KMS-11 (cell line): ENCODE results near the gene EXOC8.

ENCODE experiments used
- H2AFZ ChIP-seq: fragments of 200-600 bp; sonication (generic); 2 replicates; pipeline ENCODE4 v1.6.1; 2016; ENCODE audit warnings: antibody characterized with exemption, mixed run types, low read depth
- H3K27ac ChIP-seq: fragments of 200-600 bp; sonication (generic); 2 replicates; pipeline ENCODE4 v1.6.1; 2016; ENCODE audit warnings: mild to moderate bottlenecking, mixed run types
- H3K27me3 ChIP-seq: fragments of 200-600 bp; sonication (generic); 2 replicates; pipeline ENCODE4 v1.6.1; 2017; ENCODE audit warnings: mild to moderate bottlenecking, low read depth, mixed run types, moderate library complexity; ENCODE audit not compliant: insufficient read depth
- H3K36me3 ChIP-seq: fragments of 200-600 bp; sonication (generic); 2 replicates; pipeline ENCODE4 v1.6.1; 2017; ENCODE audit warnings: mild to moderate bottlenecking, mixed run types; ENCODE audit not compliant: insufficient read depth
- H3K4me1 ChIP-seq: fragments of 200-600 bp; sonication (generic); 2 replicates; pipeline ENCODE4 v1.6.1; 2016; ENCODE audit warnings: mild to moderate bottlenecking, low read depth, mixed run types; ENCODE audit not compliant: poor library complexity, severe bottlenecking
- H3K4me2 ChIP-seq: fragments of 200-600 bp; sonication (generic); 2 replicates; pipeline ENCODE4 v1.7.0; 2016; ENCODE audit warnings: mild to moderate bottlenecking, mixed run types
- H3K4me3 ChIP-seq: fragments of 200-600 bp; sonication (generic); IDR thresholded peaks from 2 replicates; pipeline ENCODE4 v1.6.1; 2017; ENCODE audit warnings: low read depth, low read length, mixed read lengths; ENCODE audit not compliant: insufficient read depth
- H3K79me2 ChIP-seq: fragments of 200-600 bp; sonication (generic); 2 replicates; pipeline ENCODE4 v1.6.1; 2016; ENCODE audit warnings: low read depth, mixed run types; ENCODE audit not compliant: insufficient read depth
- H3K9ac ChIP-seq: fragments of 200-600 bp; sonication (generic); 2 replicates; pipeline ENCODE4 v1.6.1; 2016; ENCODE audit warnings: mild to moderate bottlenecking, mixed run types
- H4K20me1 ChIP-seq: fragments of 200-600 bp; sonication (generic); 2 replicates; pipeline ENCODE4 v1.6.1; 2016; ENCODE audit warnings: mild to moderate bottlenecking, mixed run types; ENCODE audit not compliant: insufficient read depth
- TF ChIP-seq, protein P1 (sequence below): fragments of 200-600 bp; sonication (generic); conservative IDR thresholded peaks from 2 replicates; pipeline ENCODE4 v1.6.1; 2017; ENCODE audit warnings: low read depth, mild to moderate bottlenecking, antibody characterized with exemption, low read length, moderate library complexity, mixed read lengths

The EXOC8 gene

DNA sequence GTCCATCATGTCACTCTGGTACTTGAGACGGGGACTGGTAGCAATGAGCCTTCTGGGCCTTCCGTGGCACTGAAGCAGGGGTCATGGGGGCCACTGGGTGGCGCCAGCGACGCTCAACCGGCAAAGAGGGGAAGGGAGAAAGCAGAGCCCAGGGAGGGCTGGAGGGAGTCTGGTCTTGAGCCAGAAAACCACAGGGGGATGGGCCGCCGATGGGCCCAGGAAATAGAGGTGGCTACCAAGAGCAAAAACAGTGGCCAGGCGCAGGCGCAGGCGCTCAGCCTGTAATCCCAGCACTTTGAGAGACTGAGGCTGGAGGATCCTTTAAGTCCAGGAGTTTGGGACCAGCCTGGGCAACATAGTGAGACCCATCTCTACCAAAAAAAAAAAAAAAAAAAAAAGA lies 21.8 kb downstream of the EXOC8 start:
- H3K4me2 ChIP-seq, result no peak overlapping the region
- no peaks in the 10 kb centered on the region for H3K79me2 ChIP-seq
- no peak overlapping the region for H3K9ac ChIP-seq
- H3K4me1 ChIP-seq, result no peaks in the 10 kb centered on the region
- H4K20me1 ChIP-seq, result no peaks in the 10 kb centered on the region
- no peaks in the 10 kb centered on the region for H3K36me3 ChIP-seq
- no peak overlapping the region for H2AFZ ChIP-seq
- no peak overlapping the region for H3K4me3 ChIP-seq
- H3K27ac ChIP-seq, result no peak overlapping the region
- H3K27me3 ChIP-seq, result no peaks in the 10 kb centered on the region
- TF ChIP-seq, protein P1, sequence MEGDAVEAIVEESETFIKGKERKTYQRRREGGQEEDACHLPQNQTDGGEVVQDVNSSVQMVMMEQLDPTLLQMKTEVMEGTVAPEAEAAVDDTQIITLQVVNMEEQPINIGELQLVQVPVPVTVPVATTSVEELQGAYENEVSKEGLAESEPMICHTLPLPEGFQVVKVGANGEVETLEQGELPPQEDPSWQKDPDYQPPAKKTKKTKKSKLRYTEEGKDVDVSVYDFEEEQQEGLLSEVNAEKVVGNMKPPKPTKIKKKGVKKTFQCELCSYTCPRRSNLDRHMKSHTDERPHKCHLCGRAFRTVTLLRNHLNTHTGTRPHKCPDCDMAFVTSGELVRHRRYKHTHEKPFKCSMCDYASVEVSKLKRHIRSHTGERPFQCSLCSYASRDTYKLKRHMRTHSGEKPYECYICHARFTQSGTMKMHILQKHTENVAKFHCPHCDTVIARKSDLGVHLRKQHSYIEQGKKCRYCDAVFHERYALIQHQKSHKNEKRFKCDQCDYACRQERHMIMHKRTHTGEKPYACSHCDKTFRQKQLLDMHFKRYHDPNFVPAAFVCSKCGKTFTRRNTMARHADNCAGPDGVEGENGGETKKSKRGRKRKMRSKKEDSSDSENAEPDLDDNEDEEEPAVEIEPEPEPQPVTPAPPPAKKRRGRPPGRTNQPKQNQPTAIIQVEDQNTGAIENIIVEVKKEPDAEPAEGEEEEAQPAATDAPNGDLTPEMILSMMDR, result peak; percentile 59

DNA sequence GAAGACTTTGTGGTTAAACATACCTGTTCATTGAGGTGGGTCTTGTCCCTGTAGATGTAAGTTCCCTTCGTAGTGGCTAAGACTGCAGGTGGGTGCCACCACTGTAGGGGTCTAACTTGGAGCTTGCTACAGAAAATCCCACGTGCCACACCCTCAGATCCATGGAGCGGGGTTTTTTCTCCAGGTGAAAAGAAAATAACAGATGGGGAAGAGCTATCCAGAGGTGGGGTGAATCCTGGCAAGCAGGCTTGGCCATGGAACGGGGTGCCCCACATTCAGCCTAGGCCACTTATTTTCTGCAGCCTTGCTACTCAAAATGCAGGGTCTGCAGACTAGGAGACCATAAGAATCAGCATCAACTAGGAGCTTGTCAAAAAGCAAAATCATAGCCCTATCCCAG lies 24.0 kb downstream of the EXOC8 start:
- H4K20me1 ChIP-seq, result no peaks in the 10 kb centered on the region
- no peak overlapping the region for H3K4me3 ChIP-seq
- H3K79me2 ChIP-seq, result no peaks in the 10 kb centered on the region
- no peak overlapping the region for H2AFZ ChIP-seq
- no peak overlapping the region for H3K27ac ChIP-seq
- no peaks in the 10 kb centered on the region for H3K36me3 ChIP-seq
- no peak overlapping the region for H3K9ac ChIP-seq
- TF ChIP-seq, protein P1, result no peak
- H3K4me2 ChIP-seq, result no peak overlapping the region
- no peaks in the 10 kb centered on the region for H3K27me3 ChIP-seq
- H3K4me1 ChIP-seq, result no peaks in the 10 kb centered on the region

DNA sequence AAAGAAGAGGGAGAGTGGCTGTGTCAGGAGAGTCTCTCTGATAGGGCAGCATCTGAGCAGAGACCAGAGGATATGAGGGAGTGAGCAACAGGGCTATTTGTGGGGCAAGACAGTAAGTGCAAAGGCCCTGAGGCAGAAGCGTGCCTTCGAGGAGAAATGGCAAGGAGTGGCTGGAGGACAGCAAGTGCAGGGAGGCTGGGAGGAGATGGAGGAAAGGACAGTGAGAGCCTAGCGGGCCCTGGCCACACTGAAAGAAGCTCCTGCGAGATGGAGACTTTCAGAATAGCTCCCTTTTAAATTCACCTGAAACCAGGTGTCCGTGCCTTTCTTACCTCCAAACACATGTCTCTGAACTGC lies 25.2 kb downstream of the EXOC8 start:
- Histone ChIP-seq H2AFZ (no peak overlapping the region), H3K79me2 (no peaks in the 10 kb centered on the region), H3K9ac (no peak overlapping the region), H3K27me3 (no peaks in the 10 kb centered on the region), H4K20me1 (no peaks in the 10 kb centered on the region), H3K4me2 (no peak overlapping the region), H3K4me3 (no peak overlapping the region), H3K36me3 (no peaks in the 10 kb centered on the region), H3K27ac (no peak overlapping the region), H3K4me1 (no peaks in the 10 kb centered on the region)
- TF ChIP-seq, protein P1, result no peak

DNA sequence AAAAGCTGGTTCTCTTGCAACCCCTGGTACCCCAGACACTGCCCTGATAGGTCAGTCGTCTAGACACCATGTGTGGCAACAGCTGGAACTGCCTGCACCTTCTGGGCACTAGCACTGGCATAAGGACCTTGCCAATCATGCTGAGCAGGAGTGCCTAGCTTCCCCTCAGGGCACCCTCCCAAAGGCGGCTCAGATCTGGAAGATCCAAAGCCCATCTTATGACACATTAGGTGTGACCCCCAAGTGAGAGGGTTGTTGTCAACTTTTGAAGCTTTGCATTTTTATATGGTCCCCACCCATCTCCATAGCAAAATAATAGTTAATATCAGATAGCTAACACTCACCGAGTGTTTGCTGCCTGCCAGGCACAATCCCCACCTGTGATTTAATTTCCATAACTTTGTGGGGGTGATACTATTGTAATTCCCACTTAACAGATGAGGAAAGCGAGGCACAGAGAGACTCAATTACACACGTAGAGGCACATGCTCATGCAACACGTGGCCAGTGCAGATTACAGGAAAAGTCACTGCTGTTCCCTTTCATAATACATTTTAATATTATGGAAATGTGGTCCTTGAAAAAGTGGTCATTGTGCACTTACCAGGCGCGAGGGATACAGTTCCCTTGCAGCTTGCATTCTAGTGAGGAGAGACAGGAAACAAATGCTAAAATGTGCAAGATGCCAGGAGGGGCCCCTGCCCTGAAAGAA lies 25.8 kb downstream of the EXOC8 start:
- Histone ChIP-seq H4K20me1 (no peaks in the 10 kb centered on the region), H3K27ac (no peak overlapping the region), H2AFZ (no peak overlapping the region), H3K9ac (no peak overlapping the region), H3K36me3 (no peaks in the 10 kb centered on the region), H3K4me1 (no peaks in the 10 kb centered on the region), H3K4me3 (no peak overlapping the region), H3K27me3 (no peaks in the 10 kb centered on the region), H3K4me2 (no peak overlapping the region), H3K79me2 (no peaks in the 10 kb centered on the region)
- TF ChIP-seq, protein P1, result no peak
